ENCODE results near the gene NUDT3. TPM values are rescaled to one million over a fixed set of nuclear protein-coding genes. Genes with fewer than 3 reads are reported as not detected.

NUDT3 gene
- total RNA-seq, 2 donors from 2014 or later, result 22.8 to 24.7 TPM

DNA sequence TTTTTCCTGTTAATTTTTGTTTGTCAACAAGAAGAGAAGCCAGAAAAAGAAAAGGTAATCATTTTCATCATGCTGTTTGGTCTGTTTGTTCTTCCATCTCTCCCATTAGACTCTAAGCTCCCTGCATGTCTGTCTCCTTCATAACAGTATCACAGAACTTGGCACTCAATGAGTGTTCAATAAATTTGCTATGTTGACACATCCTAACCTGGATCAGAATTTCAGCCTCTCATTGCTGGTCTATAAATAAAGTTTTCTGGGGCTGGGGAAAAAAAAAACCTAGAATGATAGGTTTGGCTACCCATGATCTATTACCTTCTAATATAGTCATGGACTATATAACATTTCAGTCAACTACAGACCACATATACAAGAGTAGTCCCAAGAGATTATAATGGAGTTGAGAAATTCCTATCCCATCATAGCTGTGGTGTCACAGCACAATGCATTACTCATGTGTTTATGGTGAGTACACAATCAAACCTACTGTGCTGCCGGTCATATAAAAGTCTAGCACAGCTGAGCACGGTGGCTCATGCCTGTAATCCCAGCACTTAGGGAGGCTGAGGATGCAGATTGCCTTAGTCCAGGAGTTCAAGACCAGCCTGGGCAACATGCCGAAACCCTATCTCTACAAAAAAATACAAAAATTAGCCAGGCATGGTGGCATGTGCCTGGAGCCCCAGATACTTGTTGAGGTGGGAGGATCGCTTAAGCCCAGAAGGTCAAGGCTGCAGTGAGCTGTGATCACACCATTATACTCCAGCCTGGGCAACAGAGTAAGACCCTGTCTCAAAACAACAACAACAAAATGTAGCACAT is 5.9 kb downstream of the NUDT3 start:
- peak overlapping the region; percentile 10 for H3K27ac Mint-ChIP-seq
- Histone ChIP-seq H3K9ac (ENCODE audit: extremely low read depth, low read length, poor library complexity, severe bottlenecking) (no peak overlapping the region), H3K4me1 (ENCODE audit: control insufficient read depth, insufficient read depth, low read length) (peaks cover 19% of the 10 kb centered on the region), H3K27me3 (ENCODE audit: control insufficient read depth, insufficient read depth, low read length, poor library complexity, severe bottlenecking) (no peaks in the 10 kb centered on the region), H3K9me3 (ENCODE audit: control insufficient read depth, low read length) (no peaks in the 10 kb centered on the region), H3K36me3 (ENCODE audit: control insufficient read depth, insufficient read depth, low read length) (no peaks in the 10 kb centered on the region), H3K27ac (ENCODE audit: low read depth, low read length) (no peak overlapping the region), H3K4me3 (ENCODE audit: low read length) (peak overlapping the region; percentile 6)
- H3K4me1 Mint-ChIP-seq, result peaks cover 29% of the 10 kb centered on the region
- peaks cover 4% of the 10 kb centered on the region for H3K36me3 Mint-ChIP-seq (ENCODE audit: low read depth)
- no peak for TF ChIP-seq CTCF (conservative IDR thresholded peaks at IDR 0.05)
- peaks cover 3% of the 10 kb centered on the region for H3K9me3 Mint-ChIP-seq
- no peaks in the 10 kb centered on the region for H3K27me3 Mint-ChIP-seq (ENCODE audit: insufficient read depth)
- no peak for DNase-seq
- 84 to 93% methylated on average over 2 to 4 of the region's 4 CpGs for WGBS, 2 experiments (ENCODE audit: insufficient coverage in 1 of 2, insufficient read length in 1 of 2)
- H3K4me3 Mint-ChIP-seq, result no peak overlapping the region

DNA sequence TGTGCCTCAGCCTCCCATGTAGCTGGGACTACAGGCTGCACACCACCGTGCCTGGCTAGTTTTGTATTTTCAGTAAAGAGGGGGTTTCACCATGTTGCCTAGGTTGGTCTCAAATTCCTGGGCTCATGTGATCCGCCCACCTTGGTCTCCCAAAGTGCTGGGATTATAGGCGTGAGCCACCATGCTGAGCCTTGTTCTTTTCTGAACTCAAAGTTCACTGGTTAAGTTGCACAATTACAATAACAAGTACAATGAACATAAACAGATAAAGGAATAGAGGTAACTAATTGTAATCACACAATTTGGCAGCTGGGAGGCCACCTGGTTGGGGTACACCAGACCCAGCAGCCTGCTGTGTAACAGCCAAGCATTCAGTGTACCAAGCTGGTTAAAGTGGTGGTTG is 6.7 kb downstream of the NUDT3 start:
- DNase-seq, result no peak
- WGBS, 2 experiments (ENCODE audit: insufficient coverage in 1 of 2, insufficient read length in 1 of 2), result 85 to 94% methylated on average over 2 to 3 of the region's 3 CpGs
- TF ChIP-seq CTCF (conservative IDR thresholded peaks at IDR 0.05), result no peak
- Mint-ChIP-seq H3K36me3 (ENCODE audit: low read depth) (peaks cover 8% of the 10 kb centered on the region), H3K4me3 (no peak overlapping the region), H3K9me3 (peaks cover 3% of the 10 kb centered on the region), H3K27me3 (ENCODE audit: insufficient read depth) (no peaks in the 10 kb centered on the region), H3K4me1 (peaks cover 29% of the 10 kb centered on the region), H3K27ac (no peak overlapping the region)
- Histone ChIP-seq H3K9me3 (ENCODE audit: control insufficient read depth, low read length) (no peaks in the 10 kb centered on the region), H3K36me3 (ENCODE audit: control insufficient read depth, insufficient read depth, low read length) (no peaks in the 10 kb centered on the region), H3K27me3 (ENCODE audit: control insufficient read depth, insufficient read depth, low read length, poor library complexity, severe bottlenecking) (no peaks in the 10 kb centered on the region), H3K27ac (ENCODE audit: low read depth, low read length) (no peak overlapping the region), H3K4me3 (ENCODE audit: low read length) (peak overlapping the region; percentile 6), H3K4me1 (ENCODE audit: control insufficient read depth, insufficient read depth, low read length) (peaks cover 19% of the 10 kb centered on the region), H3K9ac (ENCODE audit: extremely low read depth, low read length, poor library complexity, severe bottlenecking) (no peak overlapping the region)

GRCh38 chr6:34384321-34385153 is 7.9 kb downstream of the NUDT3 start:
- peaks cover 3% of the 10 kb centered on the region for H3K9me3 Mint-ChIP-seq
- peaks cover 29% of the 10 kb centered on the region for H3K4me1 Mint-ChIP-seq
- H3K27me3 Mint-ChIP-seq (ENCODE audit: insufficient read depth), result no peaks in the 10 kb centered on the region
- Histone ChIP-seq H3K4me1 (ENCODE audit: control insufficient read depth, insufficient read depth, low read length) (peaks cover 19% of the 10 kb centered on the region), H3K36me3 (ENCODE audit: control insufficient read depth, insufficient read depth, low read length) (peaks cover 3% of the 10 kb centered on the region), H3K4me3 (ENCODE audit: low read length) (no peak overlapping the region), H3K9me3 (ENCODE audit: control insufficient read depth, low read length) (no peaks in the 10 kb centered on the region), H3K9ac (ENCODE audit: extremely low read depth, low read length, poor library complexity, severe bottlenecking) (no peak overlapping the region), H3K27ac (ENCODE audit: low read depth, low read length) (no peak overlapping the region), H3K27me3 (ENCODE audit: control insufficient read depth, insufficient read depth, low read length, poor library complexity, severe bottlenecking) (no peaks in the 10 kb centered on the region)
- H3K27ac Mint-ChIP-seq, result peak overlapping the region; percentile 83
- WGBS, 2 experiments (ENCODE audit: insufficient coverage in 1 of 2, insufficient read length in 1 of 2), result 91 to 95% methylated on average over 3 to 5 of the region's 5 CpGs
- no peak for DNase-seq
- TF ChIP-seq CTCF (conservative IDR thresholded peaks at IDR 0.05), result no peak
- H3K36me3 Mint-ChIP-seq (ENCODE audit: low read depth), result peaks cover 12% of the 10 kb centered on the region
- H3K4me3 Mint-ChIP-seq, result no peak overlapping the region
